Liver (tissue), 3 donors: ENCODE data around the gene FOXR1.

ENCODE experiments used
- EGR1 ChIP-seq, 2 donors: IDR thresholded peaks; 2 replicates each; pipeline ENCODE4 v1.6.1; 2016 to 2018; ENCODE audit warnings: antibody characterized with exemption in 2 of 2, low read depth in 2 of 2
- HNF4A ChIP-seq, 2 donors: conservative IDR thresholded peaks; 2 replicates each; pipeline ENCODE4 v1.6.1; 2016; ENCODE audit warnings: antibody characterized with exemption in 2 of 2, mild to moderate bottlenecking in 2 of 2
- RAD21 ChIP-seq, 2 donors: IDR thresholded peaks; 2 replicates each; pipeline ENCODE4 v1.6.1; 2016; ENCODE audit warnings: antibody characterized with exemption in 2 of 2, mild to moderate bottlenecking in 2 of 2
- SP1 ChIP-seq: IDR thresholded peaks from 2 replicates; pipeline ENCODE4 v1.6.1; 2018; ENCODE audit warnings: antibody characterized with exemption, mild to moderate bottlenecking
- TAF1 ChIP-seq: conservative IDR thresholded peaks from 2 replicates; pipeline ENCODE4 v1.6.1; 2016; ENCODE audit warnings: antibody characterized with exemption, mild to moderate bottlenecking
- YY1 ChIP-seq: IDR thresholded peaks from 2 replicates; pipeline ENCODE4 v1.6.1; 2016; ENCODE audit warnings: antibody characterized with exemption, mild to moderate bottlenecking
- TF ChIP-seq, protein P1 (sequence below): fragments of 150-350 bp; IDR thresholded peaks from 2 replicates; pipeline ENCODE4 v1.5.1; 2017; ENCODE audit warnings: improper control_type of control experiment, low read depth, low read length; ENCODE audit not compliant: missing input control
- TF ChIP-seq, protein P2 (sequence below): IDR thresholded peaks from 2 replicates; pipeline ENCODE4 v1.6.1; 2016; ENCODE audit warnings: antibody characterized with exemption, mild to moderate bottlenecking
- TF ChIP-seq, protein P3 (sequence below): IDR thresholded peaks from 2 replicates; pipeline ENCODE4 v1.6.1; 2016; ENCODE audit warnings: antibody characterized with exemption
- TF ChIP-seq, protein P4 (sequence below): IDR thresholded peaks from 2 replicates; pipeline ENCODE4 v1.6.1; 2016; ENCODE audit warnings: antibody characterized with exemption
- donor health status: healthy.
- donor health status: healthy.

DNA sequence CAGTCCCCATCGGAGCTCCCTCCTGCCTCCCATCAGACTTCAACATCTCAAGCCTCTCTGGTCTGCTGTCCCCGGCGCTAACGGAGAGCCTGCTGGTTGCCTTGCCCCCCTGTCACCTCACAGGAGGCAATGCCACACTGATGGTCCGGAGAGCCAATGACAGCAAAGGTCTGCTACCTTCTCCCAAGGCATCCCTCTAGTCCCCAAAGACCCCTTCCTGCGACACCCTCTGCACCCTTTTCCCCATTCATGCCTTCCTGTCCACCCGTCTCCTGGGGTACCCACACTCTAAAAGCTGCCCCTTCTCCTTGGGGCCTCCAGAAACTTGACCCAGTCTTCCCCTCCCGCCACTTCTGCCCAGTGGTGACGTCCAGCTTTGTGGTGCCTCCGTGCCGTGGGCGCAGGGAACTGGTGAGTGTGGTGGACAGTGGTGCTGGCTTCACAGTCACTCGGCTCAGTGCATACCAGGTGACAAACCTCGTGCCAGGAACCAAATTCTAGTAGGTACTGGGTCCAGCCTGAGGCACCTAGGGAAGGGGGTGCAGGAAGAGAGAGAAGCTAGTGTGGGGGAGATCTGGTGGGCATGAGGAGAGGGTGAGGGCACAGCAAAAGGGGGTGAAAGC is 14.6 kb upstream of the FOXR1 start:
- TF ChIP-seq, protein P1, sequence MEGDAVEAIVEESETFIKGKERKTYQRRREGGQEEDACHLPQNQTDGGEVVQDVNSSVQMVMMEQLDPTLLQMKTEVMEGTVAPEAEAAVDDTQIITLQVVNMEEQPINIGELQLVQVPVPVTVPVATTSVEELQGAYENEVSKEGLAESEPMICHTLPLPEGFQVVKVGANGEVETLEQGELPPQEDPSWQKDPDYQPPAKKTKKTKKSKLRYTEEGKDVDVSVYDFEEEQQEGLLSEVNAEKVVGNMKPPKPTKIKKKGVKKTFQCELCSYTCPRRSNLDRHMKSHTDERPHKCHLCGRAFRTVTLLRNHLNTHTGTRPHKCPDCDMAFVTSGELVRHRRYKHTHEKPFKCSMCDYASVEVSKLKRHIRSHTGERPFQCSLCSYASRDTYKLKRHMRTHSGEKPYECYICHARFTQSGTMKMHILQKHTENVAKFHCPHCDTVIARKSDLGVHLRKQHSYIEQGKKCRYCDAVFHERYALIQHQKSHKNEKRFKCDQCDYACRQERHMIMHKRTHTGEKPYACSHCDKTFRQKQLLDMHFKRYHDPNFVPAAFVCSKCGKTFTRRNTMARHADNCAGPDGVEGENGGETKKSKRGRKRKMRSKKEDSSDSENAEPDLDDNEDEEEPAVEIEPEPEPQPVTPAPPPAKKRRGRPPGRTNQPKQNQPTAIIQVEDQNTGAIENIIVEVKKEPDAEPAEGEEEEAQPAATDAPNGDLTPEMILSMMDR, result no peak
- TF ChIP-seq EGR1 (IDR thresholded peaks at IDR 0.05; ENCODE audit: low read depth in 2 of 2) (no peak), RAD21 (IDR thresholded peaks at IDR 0.05) (no peak), TAF1 (no peak), YY1 (no peak), HNF4A (conservative IDR thresholded peaks at IDR 0.05) (no peak), SP1 (no peak)
- TF ChIP-seq, protein P2, sequence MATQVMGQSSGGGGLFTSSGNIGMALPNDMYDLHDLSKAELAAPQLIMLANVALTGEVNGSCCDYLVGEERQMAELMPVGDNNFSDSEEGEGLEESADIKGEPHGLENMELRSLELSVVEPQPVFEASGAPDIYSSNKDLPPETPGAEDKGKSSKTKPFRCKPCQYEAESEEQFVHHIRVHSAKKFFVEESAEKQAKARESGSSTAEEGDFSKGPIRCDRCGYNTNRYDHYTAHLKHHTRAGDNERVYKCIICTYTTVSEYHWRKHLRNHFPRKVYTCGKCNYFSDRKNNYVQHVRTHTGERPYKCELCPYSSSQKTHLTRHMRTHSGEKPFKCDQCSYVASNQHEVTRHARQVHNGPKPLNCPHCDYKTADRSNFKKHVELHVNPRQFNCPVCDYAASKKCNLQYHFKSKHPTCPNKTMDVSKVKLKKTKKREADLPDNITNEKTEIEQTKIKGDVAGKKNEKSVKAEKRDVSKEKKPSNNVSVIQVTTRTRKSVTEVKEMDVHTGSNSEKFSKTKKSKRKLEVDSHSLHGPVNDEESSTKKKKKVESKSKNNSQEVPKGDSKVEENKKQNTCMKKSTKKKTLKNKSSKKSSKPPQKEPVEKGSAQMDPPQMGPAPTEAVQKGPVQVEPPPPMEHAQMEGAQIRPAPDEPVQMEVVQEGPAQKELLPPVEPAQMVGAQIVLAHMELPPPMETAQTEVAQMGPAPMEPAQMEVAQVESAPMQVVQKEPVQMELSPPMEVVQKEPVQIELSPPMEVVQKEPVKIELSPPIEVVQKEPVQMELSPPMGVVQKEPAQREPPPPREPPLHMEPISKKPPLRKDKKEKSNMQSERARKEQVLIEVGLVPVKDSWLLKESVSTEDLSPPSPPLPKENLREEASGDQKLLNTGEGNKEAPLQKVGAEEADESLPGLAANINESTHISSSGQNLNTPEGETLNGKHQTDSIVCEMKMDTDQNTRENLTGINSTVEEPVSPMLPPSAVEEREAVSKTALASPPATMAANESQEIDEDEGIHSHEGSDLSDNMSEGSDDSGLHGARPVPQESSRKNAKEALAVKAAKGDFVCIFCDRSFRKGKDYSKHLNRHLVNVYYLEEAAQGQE, result no peak
- TF ChIP-seq, protein P3, sequence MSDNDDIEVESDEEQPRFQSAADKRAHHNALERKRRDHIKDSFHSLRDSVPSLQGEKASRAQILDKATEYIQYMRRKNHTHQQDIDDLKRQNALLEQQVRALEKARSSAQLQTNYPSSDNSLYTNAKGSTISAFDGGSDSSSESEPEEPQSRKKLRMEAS, result no peak
- TF ChIP-seq, protein P4, sequence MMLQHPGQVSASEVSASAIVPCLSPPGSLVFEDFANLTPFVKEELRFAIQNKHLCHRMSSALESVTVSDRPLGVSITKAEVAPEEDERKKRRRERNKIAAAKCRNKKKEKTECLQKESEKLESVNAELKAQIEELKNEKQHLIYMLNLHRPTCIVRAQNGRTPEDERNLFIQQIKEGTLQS, result no peak
